Colonic mucosa (tissue), 4 donors: ENCODE results near the gene CFDP1. TPM values are rescaled to one million over a fixed set of nuclear protein-coding genes. Genes with fewer than 3 reads are reported as not detected.
"Not testable (repeated sequence)": the region's sequence is repeated elsewhere in the genome, so short reads cannot be mapped to it uniquely, and the experiment has no call there.

Experiments used
- DNase-seq: peaks from one replicate; pipeline ENCODE4 v3.0.0-alpha.2; 2020
- H3K27ac ChIP-seq: fragments of 200-600 bp; one replicate; pipeline ENCODE4 v1.8.0; 2021
- H3K27me3 ChIP-seq: fragments of 200-600 bp; one replicate; pipeline ENCODE4 v1.8.0; 2021
- H3K36me3 ChIP-seq: fragments of 200-600 bp; one replicate; pipeline ENCODE4 v1.8.0; 2021
- H3K4me1 ChIP-seq: fragments of 200-600 bp; one replicate; pipeline ENCODE4 v1.8.0; 2021; ENCODE audit warnings: mild to moderate bottlenecking
- H3K4me3 ChIP-seq: fragments of 200-600 bp; one replicate; pipeline ENCODE4 v1.8.0; 2021
- H3K9ac ChIP-seq, 2 donors: one replicate each; pipeline ENCODE4 v1.7.0; 2013; ENCODE audit warnings: control low read depth in 2 of 2, low read depth in 2 of 2, low read length in 2 of 2
- H3K9me3 ChIP-seq: fragments of 200-600 bp; one replicate; pipeline ENCODE4 v1.8.0; 2021
- intact Hi-C: fragments of 100-400 bp; cut with DNase I; formaldehyde crosslinking; loops from one replicate; pipeline ENCODE4 v1.14.1; 2022
- total RNA-seq, 2 donors: library from RNA; stranded (reverse); fragmentation: NEBNext Ultra II Directional in 1 of 2; extraction: Animal tissue kit (Norgen Biotek cat#: 25700) in 1 of 2; gene quantifications; one replicate each; pipeline ENCODE4 v1.2.1, GENCODE V29; 2021
- TF ChIP-seq, protein P1 (sequence below): fragments of 200-600 bp; IDR thresholded peaks from one replicate; pipeline ENCODE4 v1.8.0; 2022; ENCODE audit warnings: antibody characterized with exemption, mild to moderate bottlenecking
- donor health status: healthy.
- donor health status: DM: no; HTN: no; CAD: no.
- donor health status: DM: no; HTN: no; CAD: no.

CFDP1 gene
- total RNA-seq, 2 donors from 2014 or later: 61.6 to 75.8 TPM

GRCh38 chr16:75280331-75280804 is 152.9 kb downstream of the CFDP1 start:
- H3K4me1 ChIP-seq: no peaks in the 10 kb centered on the region
- no peaks in the 10 kb centered on the region for H3K36me3 ChIP-seq
- H3K27ac ChIP-seq: no peak overlapping the region
- H3K9ac ChIP-seq: no peak overlapping the region
- no peak overlapping the region for H3K4me3 ChIP-seq
- H3K9me3 ChIP-seq: no peaks in the 10 kb centered on the region
- intact Hi-C loops: no loop called here
- H3K27me3 ChIP-seq: no peaks in the 10 kb centered on the region
- DNase-seq: no peak
- TF ChIP-seq, protein P1, sequence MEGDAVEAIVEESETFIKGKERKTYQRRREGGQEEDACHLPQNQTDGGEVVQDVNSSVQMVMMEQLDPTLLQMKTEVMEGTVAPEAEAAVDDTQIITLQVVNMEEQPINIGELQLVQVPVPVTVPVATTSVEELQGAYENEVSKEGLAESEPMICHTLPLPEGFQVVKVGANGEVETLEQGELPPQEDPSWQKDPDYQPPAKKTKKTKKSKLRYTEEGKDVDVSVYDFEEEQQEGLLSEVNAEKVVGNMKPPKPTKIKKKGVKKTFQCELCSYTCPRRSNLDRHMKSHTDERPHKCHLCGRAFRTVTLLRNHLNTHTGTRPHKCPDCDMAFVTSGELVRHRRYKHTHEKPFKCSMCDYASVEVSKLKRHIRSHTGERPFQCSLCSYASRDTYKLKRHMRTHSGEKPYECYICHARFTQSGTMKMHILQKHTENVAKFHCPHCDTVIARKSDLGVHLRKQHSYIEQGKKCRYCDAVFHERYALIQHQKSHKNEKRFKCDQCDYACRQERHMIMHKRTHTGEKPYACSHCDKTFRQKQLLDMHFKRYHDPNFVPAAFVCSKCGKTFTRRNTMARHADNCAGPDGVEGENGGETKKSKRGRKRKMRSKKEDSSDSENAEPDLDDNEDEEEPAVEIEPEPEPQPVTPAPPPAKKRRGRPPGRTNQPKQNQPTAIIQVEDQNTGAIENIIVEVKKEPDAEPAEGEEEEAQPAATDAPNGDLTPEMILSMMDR: no peak

DNA sequence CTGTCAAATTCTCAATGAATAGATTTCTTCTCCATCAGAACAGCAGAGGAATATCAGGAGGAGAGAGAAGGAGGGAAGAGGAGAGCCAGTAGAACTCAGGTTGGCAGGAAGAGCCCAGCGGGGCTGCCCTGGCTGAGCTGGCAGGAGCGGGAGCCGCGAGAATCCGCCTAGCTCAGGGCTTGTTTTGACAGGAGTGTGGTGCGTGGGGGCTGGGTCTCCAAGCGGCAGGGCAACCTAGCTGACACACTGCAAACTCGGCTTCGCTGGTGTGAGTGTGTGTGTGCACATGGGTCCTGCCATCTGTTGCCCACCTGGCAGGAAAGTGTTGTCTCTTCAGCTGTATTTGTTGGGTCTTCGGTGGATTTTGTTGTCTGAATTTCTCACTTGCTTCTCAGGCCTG is 154.0 kb downstream of the CFDP1 start:
- no peaks in the 10 kb centered on the region for H3K36me3 ChIP-seq
- intact Hi-C loops: no loop called here
- TF ChIP-seq, protein P1: no peak
- no peaks in the 10 kb centered on the region for H3K27me3 ChIP-seq
- no peaks in the 10 kb centered on the region for H3K9me3 ChIP-seq
- H3K27ac ChIP-seq: no peak overlapping the region
- no peak overlapping the region for H3K4me3 ChIP-seq
- no peak overlapping the region for H3K9ac ChIP-seq
- H3K4me1 ChIP-seq: no peaks in the 10 kb centered on the region
- DNase-seq: no peak

GRCh38 chr16:75273054-75273925 is 160.0 kb downstream of the CFDP1 start:
- DNase-seq: no peak
- intact Hi-C loops: no loop called here
- Histone ChIP-seq H3K9ac (no peak overlapping the region), H3K36me3 (no peaks in the 10 kb centered on the region), H3K4me1 (no peaks in the 10 kb centered on the region), H3K27me3 (no peaks in the 10 kb centered on the region), H3K9me3 (no peaks in the 10 kb centered on the region), H3K4me3 (no peak overlapping the region), H3K27ac (no peak overlapping the region)
- TF ChIP-seq, protein P1: no peak

DNA sequence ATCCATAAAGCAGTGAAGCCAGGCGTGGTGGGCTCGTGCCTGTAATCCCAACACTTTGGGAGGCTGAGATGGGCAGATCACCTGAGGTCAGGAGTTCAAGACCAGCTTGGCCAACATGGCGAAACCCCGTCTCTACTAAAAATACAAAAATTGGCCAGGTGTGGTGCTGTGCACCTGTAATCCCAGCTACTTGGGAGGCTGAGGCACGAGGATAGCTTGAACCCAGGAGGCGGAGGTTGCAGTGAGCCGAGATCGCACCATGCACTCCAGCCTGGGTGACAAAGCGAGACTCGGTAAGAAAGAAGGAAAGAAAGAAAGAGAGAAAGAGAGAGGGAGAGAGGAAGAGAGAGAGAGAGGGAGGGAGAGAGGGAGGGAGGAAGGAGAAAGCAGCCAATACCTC is 160.7 kb downstream of the CFDP1 start:
- not testable (repeated sequence) for H3K27ac ChIP-seq, H3K9ac ChIP-seq, H3K27me3 ChIP-seq

GRCh38 chr16:75272097-75272551 is 161.2 kb downstream of the CFDP1 start:
- H3K9me3 ChIP-seq: no peaks in the 10 kb centered on the region
- no peaks in the 10 kb centered on the region for H3K27me3 ChIP-seq
- no peak overlapping the region for H3K4me3 ChIP-seq
- H3K4me1 ChIP-seq: no peaks in the 10 kb centered on the region
- H3K9ac ChIP-seq: no peak overlapping the region
- no peaks in the 10 kb centered on the region for H3K36me3 ChIP-seq
- intact Hi-C loops: no loop called here
- no peak overlapping the region for H3K27ac ChIP-seq
- TF ChIP-seq, protein P1: no peak
- DNase-seq: no peak

More for the DNA sequence above, 160.7 kb downstream of the CFDP1 start:
- H3K9me3 ChIP-seq, H3K4me1 ChIP-seq, H3K4me3 ChIP-seq, H3K36me3 ChIP-seq, intact Hi-C loops, DNase-seq: not testable (repeated sequence)
